GM19351 (cell line): Measurements from ENCODE around the gene ATP6V1G3.
A peak's percentile ranks its signal among the peaks of the same experiment; 100 is the strongest.
"Not testable (repeated sequence)": the region's sequence is repeated elsewhere in the genome, so short reads cannot be mapped to it uniquely, and the experiment has no call there.

ENCODE experiments used
- ATAC-seq: cut with Tn5 transposase; IDR thresholded peaks from one replicate; pipeline ENCODE4 v1.9.1; 2021; ENCODE audit warnings: mild to moderate bottlenecking, moderate library complexity; ENCODE audit not compliant: unreplicated experiment

ATP6V1G3 gene

GRCh38 chr1:198540580-198540979, at the start of gene ATP6V1G3:
Gene ATP6V1G3 (minus strand): TSS chr1:198540680. CDS start chr1:198540650, 30 bp downstream.
- ATAC-seq, result no peak

GRCh38 chr1:198588845-198589244, 48.4 kb upstream of the ATP6V1G3 start:
- no peak for ATAC-seq

DNA sequence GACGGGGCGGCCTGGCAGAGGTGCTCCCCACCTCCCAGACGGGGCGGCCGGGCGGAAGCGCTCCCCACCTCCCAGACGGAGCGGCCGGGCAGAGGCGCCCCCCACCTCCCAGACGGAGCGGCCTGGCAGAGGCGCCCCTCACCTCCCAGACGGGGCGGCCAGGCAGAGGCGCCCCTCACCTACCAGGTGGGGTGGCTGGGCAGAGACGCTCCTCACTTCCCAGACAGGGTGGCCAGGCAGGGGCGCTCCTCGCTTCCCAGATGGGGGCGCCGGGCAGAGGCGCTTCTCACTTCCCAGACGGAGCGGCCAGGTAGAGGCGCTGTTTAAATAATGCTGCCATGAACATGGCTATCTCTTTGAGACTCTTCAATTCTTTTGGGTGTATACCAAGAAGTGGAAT, 43.7 kb upstream of the ATP6V1G3 start:
- no peak for ATAC-seq

GRCh38 chr1:198583209-198583802, 42.8 kb upstream of the ATP6V1G3 start:
- not testable (repeated sequence) for ATAC-seq

DNA sequence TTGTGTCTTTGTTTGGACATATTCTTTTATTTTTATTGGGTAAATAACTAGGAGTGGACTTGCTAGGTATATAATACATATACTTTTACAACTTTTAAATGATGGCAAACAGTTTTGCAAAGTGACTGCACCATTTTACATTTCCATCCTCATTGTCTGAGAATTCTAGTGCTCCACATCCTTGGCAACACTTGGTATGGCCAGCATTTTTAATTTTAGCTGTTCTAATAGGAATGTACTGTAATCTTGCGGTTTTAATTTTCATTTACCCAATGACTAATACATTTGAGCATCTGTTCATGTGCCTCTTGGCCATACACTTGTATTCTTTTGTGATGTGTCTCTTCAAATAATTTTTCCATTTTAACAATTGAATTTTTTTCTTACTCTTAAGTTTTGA, 37.0 kb upstream of the ATP6V1G3 start:
- ATAC-seq, result no peak

DNA sequence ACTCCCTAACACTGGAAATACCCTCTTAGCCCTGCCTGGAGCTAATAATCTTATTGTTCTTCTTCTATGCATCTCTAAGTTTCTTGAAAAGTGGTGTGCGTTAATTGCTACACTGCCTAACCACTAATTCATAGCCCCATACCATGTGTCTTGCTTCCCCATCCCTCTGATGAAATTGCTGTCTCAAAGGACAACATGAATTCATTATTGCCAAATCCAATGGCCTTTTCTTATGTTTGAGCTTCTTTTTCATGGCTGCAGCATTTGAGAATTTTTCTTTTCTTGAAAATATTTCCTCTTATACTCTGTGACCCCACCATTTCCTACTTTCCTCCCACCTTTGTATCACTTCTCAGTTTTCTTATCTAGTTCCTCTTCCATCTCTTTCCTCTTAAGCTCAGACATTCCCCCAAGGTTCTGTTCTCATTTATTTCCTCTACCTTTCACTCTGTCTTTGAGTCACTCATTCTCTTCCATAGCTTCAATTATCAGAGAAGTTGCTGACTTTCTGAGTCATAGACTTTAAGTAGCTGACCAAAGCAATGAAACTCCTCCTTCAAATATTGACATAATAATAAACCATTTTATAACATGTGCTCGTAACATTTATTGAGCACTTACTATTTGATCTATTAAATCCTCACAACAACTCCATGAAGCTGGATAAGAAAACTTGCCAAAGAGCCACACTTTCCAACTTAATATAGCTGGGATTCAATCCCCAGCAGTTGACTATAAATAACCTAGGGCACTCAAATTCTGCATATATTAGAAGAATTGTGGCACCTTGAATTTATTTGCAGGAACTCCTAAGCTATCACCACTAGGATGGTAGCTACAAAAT, 35.5 kb upstream of the ATP6V1G3 start:
- peak; percentile 80 for ATAC-seq

DNA sequence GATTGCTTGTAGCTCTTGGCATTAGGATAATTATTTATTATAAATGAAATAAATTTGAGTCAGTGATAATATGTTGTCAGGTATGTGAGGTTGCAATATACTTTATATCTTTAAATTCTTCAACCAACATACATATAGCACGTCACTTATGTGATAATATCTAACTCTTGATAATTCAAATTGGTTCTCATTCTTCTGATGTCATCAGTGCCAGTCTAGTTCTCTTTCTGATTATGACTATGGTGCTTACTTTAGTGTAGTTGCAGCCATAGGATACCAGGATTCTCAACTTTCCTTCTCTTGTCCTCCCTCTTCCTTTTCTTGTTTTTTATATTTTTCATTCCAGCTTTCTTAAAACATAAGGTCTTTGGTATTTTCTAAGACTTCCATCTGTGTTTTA, 34.8 kb upstream of the ATP6V1G3 start:
- no peak for ATAC-seq

GRCh38 chr1:198574325-198574724, 33.8 kb upstream of the ATP6V1G3 start:
- no peak for ATAC-seq

DNA sequence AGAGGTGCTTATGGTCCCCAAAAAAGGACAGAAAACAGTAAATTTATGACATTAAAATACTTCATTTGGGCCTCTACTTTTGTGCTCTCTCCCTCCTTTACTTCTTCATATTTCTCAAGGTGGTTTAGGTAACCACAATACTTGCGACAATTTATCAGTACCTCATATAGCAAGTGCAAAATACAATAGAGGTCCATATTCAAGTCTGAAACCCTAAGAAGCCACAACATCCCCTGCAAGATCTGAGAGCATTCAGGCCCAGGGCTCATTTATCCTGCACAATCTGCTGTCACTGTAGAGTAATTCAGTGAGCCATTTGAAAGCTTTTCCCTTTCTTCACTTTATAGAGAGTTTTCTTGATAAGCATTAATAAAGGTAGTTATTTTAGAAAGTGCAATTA, 24.2 kb upstream of the ATP6V1G3 start:
- no peak for ATAC-seq

DNA sequence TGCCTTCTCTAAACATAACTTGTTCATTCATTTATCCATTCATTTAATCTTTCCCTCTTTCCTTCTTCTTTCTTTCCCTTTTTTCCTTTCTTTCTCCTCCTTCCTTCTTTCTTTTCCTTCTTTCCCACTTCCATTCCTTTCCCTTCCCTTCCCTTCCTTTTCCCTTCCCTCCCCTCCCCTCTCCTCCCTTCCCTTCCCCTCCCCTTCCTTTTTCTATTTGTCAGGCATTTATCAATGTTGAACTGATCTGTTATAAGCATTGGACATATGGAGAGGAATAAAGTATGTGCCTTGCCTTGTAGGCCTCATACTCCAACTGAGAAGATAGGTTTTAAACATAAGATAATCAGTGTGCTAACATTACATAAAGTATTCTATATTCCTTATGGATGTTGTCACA, 23.7 kb upstream of the ATP6V1G3 start:
- ATAC-seq, result no peak

DNA sequence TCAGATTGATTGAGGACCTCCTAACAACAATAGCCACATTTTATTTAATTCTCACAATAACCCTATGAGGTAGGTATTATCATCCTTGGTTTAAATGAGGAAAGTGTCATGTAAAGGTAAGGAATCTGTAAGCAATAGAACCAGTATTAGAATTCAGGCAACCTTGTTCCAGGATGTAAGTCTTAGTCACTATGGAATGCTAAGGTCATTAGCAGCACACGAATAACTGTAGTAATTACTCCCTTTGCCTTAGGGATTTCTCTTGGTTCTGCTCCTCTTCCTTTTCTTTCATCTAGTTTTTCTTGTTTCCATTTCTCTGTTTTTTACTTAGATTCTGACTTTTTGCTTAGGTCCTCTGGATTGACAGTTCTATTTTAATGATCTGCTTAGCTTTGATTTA, 23.1 kb upstream of the ATP6V1G3 start:
- ATAC-seq, result no peak

GRCh38 chr1:198560161-198560560, 19.7 kb upstream of the ATP6V1G3 start:
- no peak for ATAC-seq

- ATAC-seq, result no peak
Observed at GRCh38 chr1:198559362-198559761, 18.9 kb upstream of the ATP6V1G3 start.

DNA sequence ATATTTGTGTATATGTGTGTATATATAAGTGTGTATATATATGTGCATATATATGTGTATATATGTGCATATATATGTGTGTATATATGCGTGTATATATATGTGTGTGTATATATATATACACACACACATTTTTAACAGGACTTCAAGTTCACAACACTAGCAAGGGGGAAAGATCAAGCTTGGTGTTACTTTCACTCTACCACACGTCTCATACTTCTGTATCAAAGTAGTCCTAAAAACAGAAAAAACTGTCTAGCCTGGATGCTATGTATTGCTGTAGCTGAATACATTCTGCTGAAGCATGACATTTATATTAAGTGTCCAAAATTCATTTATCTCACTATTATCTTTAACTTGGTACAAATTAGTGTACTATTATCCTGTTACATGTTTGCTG, 17.9 kb upstream of the ATP6V1G3 start:
- ATAC-seq, result no peak

DNA sequence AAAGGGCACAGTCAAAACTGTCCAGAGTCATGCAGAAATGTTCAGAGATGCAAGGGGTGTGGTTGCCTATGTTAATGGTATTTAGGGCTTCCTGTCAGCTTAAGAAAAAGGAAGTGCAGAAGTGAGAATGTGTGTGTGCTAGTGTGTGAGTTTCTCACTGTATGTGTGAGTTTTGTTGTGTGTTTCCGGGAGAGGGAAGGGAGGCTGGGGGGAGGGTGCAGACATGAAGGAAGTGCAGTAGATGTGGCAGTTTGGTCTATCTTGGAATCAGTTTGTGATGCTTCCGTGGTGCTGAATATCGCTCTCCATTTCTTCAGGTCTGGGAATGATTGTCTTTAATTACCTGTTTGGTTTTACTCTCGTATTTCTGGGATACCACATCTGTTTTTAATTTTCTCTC, 16.5 kb upstream of the ATP6V1G3 start:
- ATAC-seq, result peak; percentile 92

- ATAC-seq, result no peak
Observed at GRCh38 chr1:198552668-198553416, 12.4 kb upstream of the ATP6V1G3 start.

DNA sequence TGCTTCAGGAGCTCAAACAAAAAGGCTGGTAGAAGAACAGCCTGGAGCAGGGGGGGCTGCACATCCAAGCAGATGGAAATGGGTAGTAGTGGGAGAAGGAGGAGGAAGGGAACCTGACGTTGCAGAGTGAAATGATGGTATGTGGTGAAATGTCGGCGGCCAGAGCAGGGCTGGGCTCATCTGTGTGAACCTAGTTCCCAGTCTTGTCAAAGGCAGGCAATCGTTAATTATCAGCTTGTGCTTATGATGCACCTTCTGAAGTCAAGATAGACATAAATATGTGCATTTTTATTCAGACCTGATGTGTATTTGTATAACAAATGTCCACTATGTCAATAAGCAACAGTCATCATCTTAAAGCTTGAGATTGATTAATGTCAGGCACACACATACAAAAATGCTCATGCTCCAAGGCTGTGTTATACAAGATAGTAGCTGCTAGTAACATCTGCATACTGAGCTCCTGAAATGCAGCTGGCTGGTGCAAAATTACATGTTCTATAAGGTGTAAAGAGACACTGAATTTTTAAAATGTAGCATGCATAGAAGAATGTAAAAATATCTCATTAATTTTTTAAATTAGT, 10.6 kb upstream of the ATP6V1G3 start:
- ATAC-seq, result no peak

DNA sequence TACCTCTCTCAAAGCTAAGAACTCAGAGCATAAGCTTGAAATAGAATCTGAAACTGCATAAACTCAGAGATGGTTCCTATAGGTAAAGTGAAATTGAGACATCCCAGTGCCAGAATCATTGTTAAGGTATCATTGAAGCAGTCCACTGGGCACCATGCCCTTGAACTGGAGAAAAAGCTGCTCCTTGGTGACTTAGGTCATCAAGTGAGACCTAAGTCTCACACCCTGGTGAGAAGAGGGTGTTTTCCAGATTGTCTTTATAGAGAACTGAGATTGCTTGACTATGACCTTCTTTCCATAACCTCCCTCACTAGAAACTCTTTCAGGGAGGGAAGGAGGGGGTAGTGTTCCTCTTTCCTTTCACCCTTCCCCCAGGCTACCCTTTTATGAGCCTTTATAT, 9.4 kb upstream of the ATP6V1G3 start:
- ATAC-seq, result peak; percentile 96

GRCh38 chr1:198548890-198549289, 8.4 kb upstream of the ATP6V1G3 start:
- no peak for ATAC-seq

DNA sequence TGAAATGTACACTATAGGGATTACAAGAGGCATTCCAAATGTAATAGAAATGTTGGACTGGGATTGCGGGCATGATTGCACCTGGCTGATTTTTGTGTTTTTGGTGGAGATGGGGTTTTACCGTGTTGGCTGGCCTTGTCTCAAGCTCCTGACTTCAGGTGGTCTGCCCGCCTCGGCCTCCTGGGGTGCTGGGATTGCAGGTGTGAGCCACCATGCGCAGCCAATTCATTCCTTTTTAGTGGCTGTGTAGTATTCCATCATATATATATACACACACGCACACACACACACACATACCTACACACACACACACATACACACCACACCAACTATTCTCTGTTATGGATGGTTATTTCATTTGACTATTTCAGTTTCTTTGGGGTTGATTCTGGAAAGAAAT, 4.7 kb upstream of the ATP6V1G3 start:
- no peak for ATAC-seq

DNA sequence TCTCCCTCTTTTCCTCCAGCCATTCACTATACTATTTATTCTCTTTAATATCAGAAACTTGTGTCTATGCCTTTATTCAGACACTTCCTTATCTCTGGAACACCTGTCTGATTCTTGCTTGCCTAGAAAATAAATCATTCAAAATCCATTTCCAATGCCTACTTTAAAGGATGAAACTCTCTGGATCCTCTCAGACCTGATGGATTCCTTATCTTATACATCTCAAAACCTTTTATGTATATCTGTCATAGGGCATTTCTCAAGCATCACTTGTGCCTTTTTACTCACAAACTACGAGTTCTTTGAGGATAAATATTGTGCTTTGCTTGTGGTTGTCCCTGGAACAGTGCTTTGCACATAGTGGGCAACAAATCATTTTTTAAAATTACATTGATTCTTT, 3.8 kb upstream of the ATP6V1G3 start:
- ATAC-seq, result no peak
